GM19452 (cell line): ENCODE data around the gene GOLGA8Q.
"Not testable (repeated sequence)": the region's sequence is repeated elsewhere in the genome, so short reads cannot be mapped to it uniquely, and the experiment has no call there.

Experiments
- ATAC-seq: cut with Tn5 transposase; IDR thresholded peaks from one replicate; pipeline ENCODE4 v1.9.1; 2021; ENCODE audit not compliant: unreplicated experiment

The GOLGA8Q gene

DNA sequence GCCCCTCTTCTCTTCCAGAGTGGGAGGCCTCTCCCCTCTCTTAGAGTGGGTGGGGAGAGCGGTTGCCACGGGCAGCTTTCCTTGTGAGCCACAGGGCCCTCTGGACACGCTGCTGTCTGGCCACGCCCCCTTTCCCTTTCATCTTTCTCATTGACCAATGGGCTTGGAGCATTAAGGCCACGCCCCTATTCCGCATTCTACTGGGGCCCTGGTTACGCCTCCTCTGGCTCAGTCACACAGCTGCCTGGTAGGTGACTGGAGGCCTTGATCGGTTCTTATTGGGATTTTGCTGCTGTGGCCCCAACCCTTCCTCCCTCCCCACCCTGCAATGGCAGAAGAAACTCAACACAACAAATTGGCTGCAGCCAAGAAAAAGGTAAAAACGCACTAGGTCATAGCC lies at the start of gene GOLGA8Q:
TSS of gene GOLGA8Q (plus strand) at position 301 of the 400 bp plus-strand sequence. CDS start at position 329, 28 bp downstream.
- not testable (repeated sequence) for ATAC-seq

DNA sequence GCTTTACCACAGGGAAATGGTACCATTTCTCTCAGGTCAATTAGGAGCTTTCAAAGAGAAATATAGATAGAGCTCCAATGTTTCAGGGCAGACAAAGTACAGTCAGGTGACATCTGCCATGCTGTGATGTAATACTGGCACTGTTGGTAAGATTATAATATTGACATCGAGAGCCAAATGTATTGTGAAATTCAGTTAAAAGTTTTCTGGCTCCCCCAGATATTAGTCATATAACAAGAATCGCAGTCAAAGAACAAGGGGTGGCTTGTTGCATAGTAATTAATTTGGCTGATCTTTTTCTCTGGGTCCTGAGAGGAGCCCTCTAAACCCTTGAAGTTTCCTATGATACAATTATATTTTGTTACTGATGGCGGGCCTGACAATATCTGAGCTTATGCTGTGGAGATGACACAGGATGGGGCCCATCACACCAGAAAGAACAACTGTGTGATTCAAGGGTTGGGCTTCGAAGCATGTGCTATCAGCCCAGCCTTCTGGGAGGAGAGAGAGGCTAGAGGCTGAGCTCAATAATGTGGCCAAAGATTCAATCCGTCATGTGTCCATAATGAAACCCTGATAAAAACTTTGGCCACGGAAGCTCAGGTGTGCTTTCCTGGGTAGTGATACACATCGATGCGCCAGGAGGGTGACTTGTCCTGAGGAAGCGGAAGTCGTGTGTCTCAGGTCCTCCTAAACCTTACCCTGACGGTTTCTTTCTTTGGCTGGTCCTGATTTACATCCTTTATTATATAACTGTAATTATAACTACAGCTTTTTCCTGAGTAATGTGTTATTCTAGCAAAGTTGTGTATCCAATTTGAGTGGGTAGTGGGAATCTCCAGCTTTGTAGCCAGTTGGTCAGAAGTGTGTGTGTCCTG lies 48.7 kb upstream of the GOLGA8Q start:
- not testable (repeated sequence) for ATAC-seq

- ATAC-seq = not testable (repeated sequence)
Observed at GRCh38 chr15:30504162-30504843, 47.5 kb upstream of the GOLGA8Q start.

- not testable (repeated sequence) for ATAC-seq
Observed at GRCh38 chr15:30514545-30514944, 37.3 kb upstream of the GOLGA8Q start.

DNA sequence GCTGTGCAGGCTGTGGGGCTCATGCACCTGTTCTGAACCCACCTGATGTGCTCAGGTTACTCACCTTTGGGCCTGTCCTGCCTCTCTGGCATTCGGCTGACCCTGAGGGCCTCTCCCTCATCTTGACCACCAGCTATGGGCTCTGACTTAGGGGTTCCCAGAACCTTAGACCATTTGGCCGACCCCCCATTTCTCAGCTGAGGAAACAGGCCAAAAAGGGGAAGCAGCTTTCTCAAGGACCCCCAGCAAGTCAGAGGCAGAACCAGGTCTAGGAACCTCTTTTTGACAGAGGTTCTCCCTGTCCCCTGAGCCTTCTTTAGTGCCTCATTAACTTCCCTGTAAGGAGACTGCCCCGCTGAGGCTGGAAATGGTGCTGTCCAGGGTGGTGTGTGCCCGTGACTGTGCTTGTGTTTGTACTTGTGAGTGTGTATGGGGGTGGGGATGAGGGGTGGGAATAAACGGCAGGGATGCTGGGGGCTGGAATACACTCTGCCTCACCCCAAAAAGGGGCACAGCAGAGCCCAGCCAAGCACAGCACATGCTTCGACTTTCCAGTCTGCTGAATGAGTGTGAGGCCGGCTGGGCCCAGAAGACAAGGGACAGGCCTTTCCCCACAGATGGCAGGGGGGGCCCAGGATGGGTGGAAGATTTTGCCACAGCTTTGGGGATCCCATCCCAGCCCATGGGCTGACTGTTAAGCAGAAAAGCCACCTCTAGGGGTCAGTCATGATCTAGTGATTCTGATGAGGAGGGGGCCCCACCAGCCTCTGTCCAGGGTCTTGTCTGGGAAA lies 28.2 kb upstream of the GOLGA8Q start:
- not testable (repeated sequence) for ATAC-seq

GRCh38 chr15:30525912-30526311 lies 25.9 kb upstream of the GOLGA8Q start:
- ATAC-seq = not testable (repeated sequence)

GRCh38 chr15:30529049-30529448 lies 22.8 kb upstream of the GOLGA8Q start:
- not testable (repeated sequence) for ATAC-seq

GRCh38 chr15:30566949-30567348 lies 15.1 kb downstream of the GOLGA8Q start:
- not testable (repeated sequence) for ATAC-seq

- not testable (repeated sequence) for ATAC-seq
Observed at GRCh38 chr15:30573012-30573491, 21.2 kb downstream of the GOLGA8Q start.

- not testable (repeated sequence) for ATAC-seq
Observed at GRCh38 chr15:30579394-30579970, 27.6 kb downstream of the GOLGA8Q start.

- ATAC-seq = not testable (repeated sequence)
Observed at GRCh38 chr15:30580716-30581115, 28.9 kb downstream of the GOLGA8Q start.

DNA sequence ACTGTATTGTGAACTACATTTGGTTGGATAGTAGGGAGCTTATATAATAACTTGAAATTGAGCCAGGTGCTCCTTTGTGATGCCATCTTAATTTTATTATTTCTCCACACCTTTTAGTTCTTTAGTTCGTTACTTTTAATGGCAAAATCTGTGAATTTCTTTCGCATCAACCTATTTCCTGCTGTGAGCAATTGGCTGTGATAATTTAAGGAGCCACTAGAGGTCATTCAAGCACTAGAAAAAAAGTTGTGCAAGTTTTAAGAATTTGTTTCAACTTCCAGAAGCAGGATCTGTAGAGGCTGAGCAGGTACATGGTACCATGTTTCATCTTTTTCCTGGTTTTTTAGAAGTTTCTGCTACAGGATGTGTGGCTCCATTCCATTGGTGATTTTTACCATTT lies 47.1 kb downstream of the GOLGA8Q start:
- not testable (repeated sequence) for ATAC-seq

- ATAC-seq = not testable (repeated sequence)
Observed at GRCh38 chr15:30603796-30604195, 51.9 kb downstream of the GOLGA8Q start, which contains the start of gene GOLGA8H. Gene GOLGA8H (plus strand): TSS chr15:30604028. CDS start chr15:30604126, 98 bp downstream.
